Putamen (tissue), 1 donor: ENCODE results near the gene CYP1A2.
"Not testable (repeated sequence)": the region's sequence is repeated elsewhere in the genome, so short reads cannot be mapped to it uniquely, and the experiment has no call there.

Experiments used
- DNase-seq: peaks from one replicate; pipeline ENCODE4 v3.0.0-alpha.2; 2016; ENCODE audit warnings: low spot score

The CYP1A2 gene

DNA sequence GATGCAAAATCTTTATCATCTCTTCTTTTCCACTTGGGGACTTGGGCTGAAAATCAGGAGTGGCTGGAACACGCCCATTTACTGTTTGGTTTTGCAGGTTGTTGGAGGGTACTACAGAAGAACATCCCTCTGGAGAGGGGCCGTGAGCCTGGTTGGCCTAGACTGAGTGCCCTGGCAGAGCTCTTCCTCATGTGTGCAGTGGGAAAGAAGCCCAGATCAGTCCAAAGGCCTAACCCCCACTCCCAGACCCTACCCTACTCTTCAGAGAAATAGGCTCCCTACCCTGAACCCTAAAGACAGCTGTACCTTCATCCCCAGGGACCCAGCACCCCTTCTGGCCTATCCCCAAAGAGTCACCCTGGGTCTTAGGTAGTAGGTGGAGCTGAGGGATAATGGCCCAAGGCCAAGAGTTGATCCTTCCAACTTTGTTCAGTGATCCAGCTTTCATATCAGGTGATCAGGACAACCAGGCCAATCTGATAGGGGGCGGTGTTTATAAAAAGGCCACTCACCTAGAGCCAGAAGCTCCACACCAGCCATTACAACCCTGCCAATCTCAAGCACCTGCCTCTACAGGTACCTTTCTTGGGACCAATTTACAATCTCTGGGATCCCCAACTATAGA, at the start of gene CYP1A2:
TSS of gene CYP1A2 (plus strand) at position 524 of the 625 bp plus-strand sequence. CDS start 894 bp downstream, outside the sequence.
- no peak for DNase-seq

DNA sequence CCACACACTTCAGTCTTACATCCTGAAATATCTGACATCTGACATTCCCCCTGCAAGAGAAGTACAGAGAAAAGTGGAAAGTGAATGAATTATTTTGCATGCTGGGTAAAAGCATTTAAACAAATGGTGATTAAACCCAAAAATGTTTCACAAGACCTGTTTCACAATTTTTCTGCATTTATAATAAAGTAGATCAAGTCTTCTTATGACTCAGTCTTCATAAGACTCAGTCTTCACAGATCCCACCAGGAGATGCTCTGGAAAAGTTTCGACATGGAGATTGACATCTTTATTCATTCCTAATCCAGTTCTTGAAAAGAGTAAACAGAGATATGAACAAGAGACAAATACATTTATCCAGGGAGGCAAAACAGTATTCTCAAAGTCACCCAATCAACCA, 39.6 kb upstream of the CYP1A2 start:
- no peak for DNase-seq

DNA sequence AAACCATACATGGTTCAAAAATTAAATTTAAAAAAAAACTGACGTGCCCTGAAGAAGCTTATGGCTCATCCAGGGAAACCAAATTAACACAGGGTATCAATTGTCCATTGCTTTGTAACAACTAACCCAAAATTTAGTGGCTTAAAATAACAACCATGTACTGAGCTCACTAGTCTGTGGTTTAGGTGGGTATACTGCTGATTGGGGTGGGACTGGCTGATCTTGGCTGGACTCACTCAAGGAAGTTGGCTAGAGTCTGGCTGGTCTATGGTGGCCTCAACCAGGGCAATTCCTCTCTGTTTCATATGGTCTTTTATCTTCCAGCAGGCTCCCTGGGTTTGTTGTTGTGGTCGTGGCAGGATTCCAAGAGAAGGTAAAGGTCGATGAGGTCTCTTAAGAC, 38.8 kb upstream of the CYP1A2 start:
- no peak for DNase-seq

DNA sequence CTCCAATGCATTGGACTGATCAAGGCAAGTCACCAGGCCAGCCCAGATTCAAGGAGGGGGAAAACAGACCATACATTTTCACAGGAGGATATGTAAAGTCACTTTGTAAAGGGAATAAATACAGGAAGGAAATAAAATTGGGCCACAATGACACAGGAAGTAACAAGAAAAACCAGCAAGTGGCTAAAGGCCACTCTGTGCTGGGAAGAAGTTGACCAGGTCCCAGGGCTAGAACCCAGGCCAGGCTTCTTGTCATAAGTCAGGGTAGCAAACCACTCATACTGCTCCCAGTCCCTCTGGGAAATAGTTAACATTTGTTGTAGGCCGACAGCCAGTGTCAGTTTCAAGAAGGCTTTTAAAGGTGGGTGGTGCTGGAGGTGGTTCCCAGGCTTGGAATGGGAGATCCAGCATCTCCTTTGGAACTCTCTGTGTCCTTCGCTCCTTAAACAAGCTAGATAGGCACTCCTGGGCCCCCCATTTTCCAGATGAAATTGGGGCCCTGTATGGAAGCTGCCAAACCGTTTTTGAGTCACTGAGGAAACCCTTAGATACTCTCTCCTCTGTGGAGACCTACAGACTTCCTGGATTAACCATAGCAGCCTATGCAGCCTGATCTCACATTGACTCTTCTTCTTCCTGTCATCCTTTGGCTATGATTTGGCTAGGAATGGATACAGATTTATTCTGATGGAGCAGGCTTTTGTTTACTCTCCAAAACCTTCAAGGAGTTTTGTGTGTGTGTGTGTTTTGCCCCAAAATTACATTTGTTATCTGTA, 38.1 kb upstream of the CYP1A2 start:
- DNase-seq = no peak

- DNase-seq = no peak
These were observed 36.3 kb upstream of the CYP1A2 start for GRCh38 chr15:74712311-74712710.

GRCh38 chr15:74716651-74717050, 32.0 kb upstream of the CYP1A2 start:
- no peak for DNase-seq

- DNase-seq = no peak
These were observed 26.1 kb upstream of the CYP1A2 start for GRCh38 chr15:74722591-74722990.

DNA sequence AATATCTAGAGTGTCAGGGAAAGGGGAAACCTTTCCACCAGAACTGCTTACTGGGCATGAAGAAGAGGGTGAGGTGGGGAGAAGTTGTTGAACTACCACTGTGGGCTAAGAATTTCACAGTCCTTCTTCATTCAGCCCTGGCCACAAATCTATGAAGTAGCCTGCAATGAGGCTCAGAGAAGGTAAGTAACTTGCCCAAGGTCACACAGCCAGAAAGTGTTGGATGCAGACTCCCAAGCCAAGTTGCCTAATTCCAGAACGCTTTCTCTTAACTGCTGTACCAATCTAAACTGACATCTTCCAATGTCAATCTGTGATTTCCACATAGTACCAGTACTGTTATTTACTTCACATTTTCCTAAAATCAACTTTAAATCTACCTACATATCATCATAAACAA, 25.5 kb upstream of the CYP1A2 start:
- DNase-seq = no peak

GRCh38 chr15:74723754-74724334, 24.8 kb upstream of the CYP1A2 start:
- DNase-seq = peak; percentile 65

- no peak for DNase-seq
These were observed 23.9 kb upstream of the CYP1A2 start for GRCh38 chr15:74724570-74725224.

DNA sequence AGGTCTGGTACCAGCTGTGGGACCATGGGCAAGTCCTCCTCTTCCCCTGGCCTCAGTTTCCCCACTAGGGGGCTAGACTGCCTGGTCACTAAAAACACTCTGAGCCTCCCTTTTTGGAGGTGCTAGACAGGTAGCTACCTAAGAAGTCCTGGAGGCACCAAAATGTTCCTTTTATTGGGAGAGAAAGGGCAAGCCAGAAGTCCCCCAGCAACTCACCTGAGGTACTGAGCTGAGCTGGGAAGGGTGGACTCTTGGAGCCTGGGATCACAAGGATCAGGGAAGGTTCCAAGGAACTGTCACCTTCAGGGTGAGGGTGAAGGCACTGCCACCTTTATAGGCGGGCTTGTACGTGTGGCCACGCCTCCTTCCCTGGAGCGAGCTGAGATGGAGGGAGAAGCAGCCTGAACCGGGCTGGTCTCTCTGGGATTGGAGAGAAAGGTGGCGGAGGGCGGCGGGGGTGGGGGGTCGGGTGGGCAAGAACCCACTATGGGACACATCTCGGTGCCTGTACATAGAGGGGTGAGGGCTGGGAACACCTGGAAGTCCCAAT, 23.3 kb upstream of the CYP1A2 start, which contains the start of gene CYP1A1:
TSS of gene CYP1A1 (minus strand) at position 304 of the 550 bp plus-strand sequence. CDS start 2,431 bp downstream, outside the sequence.
- no peak for DNase-seq

DNA sequence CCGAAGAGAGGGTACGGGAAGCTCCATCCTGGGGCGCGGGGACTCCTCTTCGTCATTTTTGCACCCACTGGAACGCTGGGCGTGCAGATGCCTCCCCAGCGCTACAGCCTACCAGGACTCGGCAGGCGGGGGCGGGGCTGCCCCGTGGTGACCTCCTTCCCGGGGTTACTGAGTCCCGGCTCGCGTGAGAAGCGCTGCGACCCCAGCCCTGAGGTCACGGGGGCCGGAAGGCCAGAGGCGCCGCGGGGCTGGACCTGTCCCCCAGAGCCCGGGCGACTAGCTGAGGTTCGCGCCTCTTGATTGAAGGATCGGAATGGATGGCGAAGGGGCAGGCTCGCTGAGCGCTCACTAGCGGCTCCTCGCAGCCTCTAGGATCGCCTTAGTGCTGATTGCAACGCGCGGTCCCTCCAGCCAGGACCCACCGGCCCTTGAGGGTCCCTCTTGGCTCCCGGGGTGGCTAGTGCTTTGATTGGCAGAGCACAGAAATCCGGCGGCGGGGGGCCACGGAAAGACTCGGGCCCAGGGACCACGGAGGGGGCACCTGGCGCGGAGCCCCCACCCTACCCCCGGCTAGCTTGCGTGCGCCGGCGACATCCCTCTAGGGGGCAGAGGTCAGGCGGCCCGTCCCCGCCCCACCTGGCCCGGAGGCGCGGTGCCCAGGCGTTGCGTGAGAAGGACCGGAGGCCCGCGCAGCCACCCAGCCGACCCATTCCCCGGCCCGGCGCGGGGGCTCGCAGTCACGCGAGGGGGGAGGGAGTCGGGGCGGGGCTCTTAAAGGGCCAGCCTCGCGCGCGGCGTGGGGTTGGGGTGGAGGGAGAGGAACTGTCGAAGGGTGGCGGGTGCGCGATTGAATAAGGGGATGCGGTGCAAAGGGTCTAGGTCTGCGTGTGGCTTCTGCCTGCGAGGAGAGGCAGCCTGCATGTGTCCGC, 22.5 kb upstream of the CYP1A2 start:
- DNase-seq = no peak

DNA sequence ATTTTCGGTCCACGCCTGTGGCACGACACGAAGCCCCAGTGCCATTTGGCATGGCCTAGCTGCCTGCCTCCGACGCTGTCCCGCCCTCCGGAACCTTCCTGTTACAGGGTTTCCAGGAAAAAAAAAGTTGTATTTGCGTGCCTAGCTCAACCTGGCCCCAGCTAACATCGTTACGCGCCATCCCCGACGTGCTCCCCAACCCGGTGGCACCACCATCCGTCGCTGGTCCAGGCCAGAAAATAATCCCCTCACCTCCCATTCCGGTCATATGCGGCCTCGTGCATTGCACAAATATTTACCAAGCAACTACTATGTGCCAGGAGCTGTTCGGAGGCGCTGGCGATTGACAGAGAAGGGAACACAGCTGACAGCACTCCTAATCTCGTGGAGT, 21.9 kb upstream of the CYP1A2 start:
- no peak for DNase-seq

DNA sequence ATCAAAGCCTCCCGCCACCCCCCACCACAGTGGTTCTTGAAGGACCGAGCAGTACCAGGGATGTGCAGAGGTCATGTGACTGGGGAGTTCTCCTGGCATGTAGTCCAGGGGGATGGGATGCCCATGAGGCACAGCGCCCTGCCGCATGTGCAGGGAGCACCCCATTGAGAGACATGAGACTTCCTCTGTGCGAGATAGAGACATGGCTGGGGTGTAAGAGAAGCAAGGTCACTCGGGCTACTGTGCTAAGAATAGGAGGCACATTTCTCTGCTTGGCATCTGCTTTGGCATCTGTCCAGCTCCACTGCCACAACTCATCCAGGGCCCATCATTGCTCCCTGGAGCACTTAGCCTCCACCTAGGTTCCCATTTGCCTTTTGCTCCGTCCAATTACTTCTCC, 20.9 kb upstream of the CYP1A2 start:
- no peak for DNase-seq

GRCh38 chr15:74728699-74729098, 19.9 kb upstream of the CYP1A2 start:
- not testable (repeated sequence) for DNase-seq

DNA sequence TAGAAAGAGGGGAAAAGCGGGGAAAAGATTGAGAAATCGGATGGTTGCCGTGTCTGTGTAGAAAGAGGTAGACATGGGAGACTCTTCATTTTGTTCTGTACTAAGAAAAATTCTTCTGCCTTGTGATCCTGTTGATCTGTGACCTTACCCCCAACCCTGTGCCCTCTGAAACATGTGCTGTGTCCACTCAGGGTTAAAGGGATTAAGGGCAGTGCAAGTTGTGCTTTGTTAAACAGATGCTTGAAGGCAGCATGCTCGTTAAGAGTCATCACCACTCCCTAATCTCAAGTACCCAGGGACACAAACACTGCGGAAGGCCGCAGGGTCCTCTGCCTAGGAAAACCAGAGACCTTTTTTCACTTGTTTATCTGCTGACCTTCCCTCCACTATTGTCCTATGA, 19.3 kb upstream of the CYP1A2 start:
- not testable (repeated sequence) for DNase-seq

DNA sequence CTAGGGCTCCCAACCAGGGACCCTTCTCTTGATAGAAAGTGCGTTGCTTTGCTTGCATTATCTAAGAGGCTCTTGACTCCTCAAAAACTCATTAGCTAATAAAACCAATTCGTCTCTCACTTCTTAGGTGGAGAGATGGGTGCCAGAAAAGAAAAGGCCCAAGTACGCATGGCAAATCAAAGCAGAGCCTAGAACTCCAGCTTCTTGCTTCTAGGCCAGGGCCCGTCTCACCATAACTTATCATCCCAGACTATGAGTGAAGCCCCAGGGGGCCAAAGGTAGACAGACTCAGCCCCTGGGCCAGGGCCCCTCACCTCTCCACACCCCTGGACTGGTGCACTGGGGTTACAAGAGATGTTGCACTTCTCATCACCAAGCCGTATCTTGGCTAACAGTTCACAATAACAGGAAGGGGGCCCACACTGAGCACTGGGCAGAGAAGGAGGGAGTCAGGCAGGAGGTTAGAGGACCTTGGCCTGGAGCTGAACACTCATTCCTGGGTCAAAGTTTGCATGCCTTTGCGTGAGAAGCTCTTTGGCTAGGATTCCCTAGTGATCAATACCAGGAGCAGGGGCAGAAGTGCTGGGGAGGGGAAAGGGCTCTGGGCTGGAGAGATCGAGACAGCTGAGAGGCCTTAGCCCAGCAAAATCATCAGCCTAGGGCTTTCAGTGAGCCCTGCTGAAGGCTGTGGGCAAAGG, 17.9 kb upstream of the CYP1A2 start:
- no peak for DNase-seq

- no peak for DNase-seq
These were observed 15.8 kb upstream of the CYP1A2 start for GRCh38 chr15:74732846-74733245.

GRCh38 chr15:74733269-74733668, 15.4 kb upstream of the CYP1A2 start:
- no peak for DNase-seq

GRCh38 chr15:74735305-74735704, 13.3 kb upstream of the CYP1A2 start:
- no peak for DNase-seq

DNA sequence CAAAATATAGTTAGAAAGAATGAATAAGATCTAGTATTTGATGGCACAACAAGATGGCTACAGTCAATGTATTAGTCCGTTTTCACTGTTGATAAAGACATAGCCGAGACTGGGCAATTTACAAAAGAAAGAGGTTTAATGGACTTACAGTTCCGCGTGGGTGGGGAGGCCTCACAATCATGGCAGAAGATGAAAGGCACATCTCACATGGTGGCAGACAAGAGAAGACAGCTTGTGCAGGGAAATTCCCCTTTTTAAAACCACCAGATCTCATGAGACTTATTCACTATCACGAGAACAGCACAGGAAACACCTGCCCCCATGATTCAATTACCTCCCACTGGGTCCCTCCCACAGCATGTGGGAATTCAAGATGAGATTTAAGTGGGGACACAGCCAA, 10.4 kb upstream of the CYP1A2 start:
- DNase-seq = not testable (repeated sequence)
